ENCODE data around the gene ZC3H18.

The ZC3H18 gene

DNA sequence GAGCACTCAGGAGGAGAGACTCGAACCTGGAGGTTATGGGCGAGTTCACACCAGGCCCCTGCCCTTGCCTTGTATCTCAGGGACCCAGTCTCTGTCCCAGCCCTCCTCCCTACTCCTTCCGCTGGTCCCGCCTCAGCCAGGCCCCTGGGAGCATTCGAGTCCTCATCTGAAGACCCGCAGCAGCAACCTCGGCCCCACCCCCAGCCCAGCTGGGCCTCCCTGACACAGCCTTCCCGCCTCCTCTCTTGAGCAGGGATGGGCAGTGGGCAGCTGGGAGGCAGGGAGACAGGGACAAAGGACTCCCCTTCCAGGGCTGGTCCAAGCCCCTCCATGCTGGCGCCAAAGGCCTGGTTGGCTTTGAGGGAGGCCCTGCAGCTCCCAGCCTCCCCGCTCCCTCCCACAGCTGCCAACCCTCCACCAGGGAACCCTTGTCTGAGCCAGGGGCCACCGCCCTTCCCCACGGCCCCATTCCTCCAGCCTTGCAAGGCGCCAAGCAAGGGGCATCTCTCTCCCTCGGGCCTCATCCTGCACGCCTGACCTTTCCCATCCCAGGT lies 15.4 kb upstream of the ZC3H18 start:
- Histone ChIP-seq H3K27ac (no peak overlapping the region), H3K9me3 (no peaks in the 10 kb centered on the region), H3K36me3 (no peaks in the 10 kb centered on the region), H3K27me3 (peaks cover 0 to 86% of the 10 kb centered on the region in 2 donors), H3K4me3 (no peak overlapping the region), H3K4me1 (peaks cover 0 to 3% (median 0%) of the 10 kb centered on the region in 4 donors)
- no peak for DNase-seq
- intact Hi-C loops (cut with DNase I; ENCODE audit: low total_unique reads): no loop called here
- TF ChIP-seq, protein P1, sequence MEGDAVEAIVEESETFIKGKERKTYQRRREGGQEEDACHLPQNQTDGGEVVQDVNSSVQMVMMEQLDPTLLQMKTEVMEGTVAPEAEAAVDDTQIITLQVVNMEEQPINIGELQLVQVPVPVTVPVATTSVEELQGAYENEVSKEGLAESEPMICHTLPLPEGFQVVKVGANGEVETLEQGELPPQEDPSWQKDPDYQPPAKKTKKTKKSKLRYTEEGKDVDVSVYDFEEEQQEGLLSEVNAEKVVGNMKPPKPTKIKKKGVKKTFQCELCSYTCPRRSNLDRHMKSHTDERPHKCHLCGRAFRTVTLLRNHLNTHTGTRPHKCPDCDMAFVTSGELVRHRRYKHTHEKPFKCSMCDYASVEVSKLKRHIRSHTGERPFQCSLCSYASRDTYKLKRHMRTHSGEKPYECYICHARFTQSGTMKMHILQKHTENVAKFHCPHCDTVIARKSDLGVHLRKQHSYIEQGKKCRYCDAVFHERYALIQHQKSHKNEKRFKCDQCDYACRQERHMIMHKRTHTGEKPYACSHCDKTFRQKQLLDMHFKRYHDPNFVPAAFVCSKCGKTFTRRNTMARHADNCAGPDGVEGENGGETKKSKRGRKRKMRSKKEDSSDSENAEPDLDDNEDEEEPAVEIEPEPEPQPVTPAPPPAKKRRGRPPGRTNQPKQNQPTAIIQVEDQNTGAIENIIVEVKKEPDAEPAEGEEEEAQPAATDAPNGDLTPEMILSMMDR (IDR thresholded peaks at IDR 0.05): no peak

GRCh38 chr16:88556294-88556988 lies 13.8 kb upstream of the ZC3H18 start:
- no peak for DNase-seq
- intact Hi-C loops (cut with DNase I; ENCODE audit: low total_unique reads): no loop called here
- Histone ChIP-seq H3K4me1 (peaks cover 0 to 3% (median 0%) of the 10 kb centered on the region in 4 donors), H3K4me3 (no peak overlapping the region), H3K27me3 (peaks cover 0 to 78% of the 10 kb centered on the region in 2 donors), H3K9me3 (no peaks in the 10 kb centered on the region), H3K27ac (no peak overlapping the region), H3K36me3 (no peaks in the 10 kb centered on the region)
- TF ChIP-seq, protein P1 (IDR thresholded peaks at IDR 0.05): no peak

GRCh38 chr16:88558457-88559442 lies 11.5 kb upstream of the ZC3H18 start:
- TF ChIP-seq, protein P1 (IDR thresholded peaks at IDR 0.05): peak in 1 of 2 experiments; percentile 13
- H3K27me3 ChIP-seq: peaks cover 0 to 60% of the 10 kb centered on the region in 2 donors
- DNase-seq: peak in 1 of 2 donors; percentile 45
- no peaks in the 10 kb centered on the region for H3K9me3 ChIP-seq
- H3K4me3 ChIP-seq: no peak overlapping the region
- no peaks in the 10 kb centered on the region for H3K36me3 ChIP-seq
- no peak overlapping the region for H3K27ac ChIP-seq
- intact Hi-C loops (cut with DNase I; ENCODE audit: low total_unique reads): no loop called here
- peaks cover 0 to 10% (median 4%) of the 10 kb centered on the region in 4 donors for H3K4me1 ChIP-seq

DNA sequence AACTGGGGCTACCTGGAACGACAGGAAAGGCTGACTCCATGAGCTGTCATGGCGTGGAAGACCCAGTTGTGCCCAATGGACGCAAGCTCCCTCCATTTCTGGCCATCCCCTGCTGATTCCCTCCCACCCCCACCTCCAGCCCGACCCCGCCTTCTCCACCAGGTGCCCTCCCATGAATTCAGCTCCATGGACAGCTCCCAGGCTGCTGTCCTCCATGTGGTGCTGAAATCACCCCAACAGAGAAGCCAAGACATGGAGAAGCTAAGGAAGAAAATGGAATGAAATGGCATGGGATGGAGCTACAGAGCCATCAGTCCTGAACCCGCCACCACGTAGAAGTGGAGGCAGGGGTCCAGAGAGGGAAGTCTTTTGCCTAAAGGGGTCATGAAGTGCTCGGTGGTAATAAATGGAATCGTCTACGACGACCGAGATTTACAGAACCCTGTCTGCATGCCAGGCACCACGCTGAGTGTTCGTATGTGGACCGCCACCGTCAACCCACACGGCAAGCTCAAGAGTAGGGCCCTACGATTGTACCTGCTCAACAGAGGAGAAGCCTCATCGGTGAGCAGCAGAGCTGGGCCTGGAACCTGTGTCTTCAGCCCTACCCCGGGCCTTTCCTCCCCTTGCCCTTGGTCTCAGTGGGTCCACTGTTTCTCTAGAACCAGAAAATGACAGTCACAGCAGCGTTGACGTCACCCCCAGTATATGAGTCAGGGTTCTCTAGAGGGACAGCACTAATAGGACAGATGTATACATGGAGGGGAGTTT lies 9.3 kb upstream of the ZC3H18 start:
- Histone ChIP-seq H3K27me3 (peaks cover 0 to 38% of the 10 kb centered on the region in 2 donors), H3K4me3 (no peak overlapping the region), H3K9me3 (no peaks in the 10 kb centered on the region), H3K36me3 (no peaks in the 10 kb centered on the region), H3K27ac (no peak overlapping the region), H3K4me1 (peaks cover 0 to 10% (median 4%) of the 10 kb centered on the region in 4 donors)
- TF ChIP-seq, protein P1 (IDR thresholded peaks at IDR 0.05): no peak
- intact Hi-C loops (cut with DNase I; ENCODE audit: low total_unique reads): loop anchor here (5.0 kb wide), 1 partner anchor 119 kb away; no protein-coding TSS in a partner anchor
- DNase-seq: no peak
